B cell (primary cell): Measurements from ENCODE around the gene BNIP2. TPM values are rescaled to one million over a fixed set of nuclear protein-coding genes. Genes with fewer than 3 reads are reported as not detected.

Experiments used
- ATAC-seq: fragments of 200-7000 bp; cut with Tn5 transposase; one replicate; pipeline ENCODE4 v1.10.0; 2021; ENCODE audit warnings: low read depth, mild to moderate bottlenecking, moderate number of reproducible peaks, moderate library complexity
- CTCF ChIA-PET: fragments of 350-600 bp; sonication (Branson Sonifier 250); formaldehyde crosslinking; loops from one replicate; lab custom pipeline; 2021; ENCODE audit warnings: antibody characterized with exemption, inconsistent platforms; lab: Charles Lee
- POLR2A ChIA-PET: fragments of 350-600 bp; sonication (Branson Sonifier 250); formaldehyde crosslinking; loops from one replicate; lab custom pipeline; 2021; ENCODE audit warnings: antibody characterized with exemption; lab: Charles Lee
- DNase-seq: peaks from one replicate; pipeline ENCODE4 v3.0.0; 2013
- H2AFZ ChIP-seq: 2 replicates; pipeline ENCODE4 v1.6.1; 2012; ENCODE audit warnings: mild to moderate bottlenecking, low read depth, low read length; ENCODE audit not compliant: insufficient read depth, poor library complexity, severe bottlenecking
- H3K27ac ChIP-seq, 2 donors: 1 replicate in 1 of 2; 2 replicates in 1 of 2; pipeline ENCODE4 v1.5.1; 2012 to 2013; ENCODE audit warnings: low read length in 2 of 2, mild to moderate bottlenecking in 2 of 2, moderate library complexity in 1 of 2
- H3K27me3 ChIP-seq, 4 experiments: fragments of 200-600 bp in 1 of 4; sonication (generic) in 1 of 4; replicated peaks in 1 of 4; 1 replicate in 2 of 4; 2 replicates in 2 of 4; pipeline versions ENCODE4 v1.6.1 to v1.7.0; 2013 to 2016; ENCODE audit warnings: low read length in 3 of 4, mild to moderate bottlenecking in 2 of 4, mixed read lengths in 1 of 4, moderate library complexity in 1 of 4; ENCODE audit not compliant: insufficient read depth in 4 of 4, control insufficient read depth in 3 of 4; ENCODE audit errors: control extremely low read depth in 1 of 4
- H3K36me3 ChIP-seq, 2 experiments: replicated peaks in 1 of 2; 1 replicate in 1 of 2; 2 replicates in 1 of 2; pipeline versions ENCODE4 v1.6.1 to v1.7.1; 2013; ENCODE audit warnings: low read length in 1 of 2; ENCODE audit not compliant: insufficient read depth in 2 of 2, control insufficient read depth in 1 of 2; ENCODE audit errors: control extremely low read depth in 1 of 2, extremely low read depth in 1 of 2
- H3K4me1 ChIP-seq, 2 donors: fragments of 200-600 bp in 1 of 2; sonication (generic) in 1 of 2; 1 replicate in 1 of 2; 2 replicates in 1 of 2; pipeline versions ENCODE4 v1.5.1 to v1.6.1; 2013 to 2017; ENCODE audit warnings: low read length in 2 of 2; ENCODE audit not compliant: control insufficient read depth in 2 of 2, insufficient read depth in 2 of 2
- H3K4me2 ChIP-seq: replicated peaks from 2 replicates; pipeline ENCODE3; 2012; ENCODE audit warnings: mild to moderate bottlenecking, low read depth, low read length; ENCODE audit not compliant: poor library complexity, severe bottlenecking
- H3K4me3 ChIP-seq, 5 experiments: fragments of 200-600 bp in 1 of 5; sonication (generic) in 1 of 5; 1 replicate in 3 of 5; 2 replicates in 2 of 5; pipeline versions ENCODE4 v1.5.1 to v1.7.0; 2011 to 2016; ENCODE audit warnings: low read length in 4 of 5, mild to moderate bottlenecking in 4 of 5, low read depth in 2 of 5, control low read depth in 1 of 5, moderate library complexity in 1 of 5; ENCODE audit not compliant: insufficient read depth in 1 of 5; ENCODE audit errors: control extremely low read depth in 1 of 5, extremely low read depth in 1 of 5
- H3K79me2 ChIP-seq: fragments of 200-600 bp; sonication (generic); one replicate; pipeline ENCODE4 v1.6.0; 2016; ENCODE audit warnings: low read length; ENCODE audit not compliant: control insufficient read depth, insufficient read depth
- H3K9ac ChIP-seq: fragments of 200-600 bp; sonication (generic); 2 replicates; pipeline ENCODE4 v1.6.1; 2017; ENCODE audit warnings: mild to moderate bottlenecking, low read length, moderate library complexity
- H3K9me3 ChIP-seq, 3 donors: one replicate each; pipeline versions ENCODE4 v1.6.1 to v1.7.1; 2013; ENCODE audit warnings: low read length in 2 of 3; ENCODE audit not compliant: control insufficient read depth in 2 of 3, insufficient read depth in 1 of 3; ENCODE audit errors: control extremely low read depth in 1 of 3
- H4K20me1 ChIP-seq: 2 replicates; pipeline ENCODE4 v1.6.0; 2012; ENCODE audit warnings: mild to moderate bottlenecking, low read length; ENCODE audit not compliant: insufficient read depth, control insufficient read depth, poor library complexity, severe bottlenecking
- H3K27ac Mint-ChIP-seq: one replicate; pipeline ENCODE4 v1.8.0; 2021; ENCODE audit warnings: mixed read lengths
- H3K27me3 Mint-ChIP-seq: one replicate; pipeline ENCODE4 v1.8.0; 2021; ENCODE audit warnings: mixed read lengths
- H3K4me1 Mint-ChIP-seq: one replicate; pipeline ENCODE4 v1.8.0; 2021; ENCODE audit warnings: mixed read lengths
- H3K4me3 Mint-ChIP-seq: one replicate; pipeline ENCODE4 v1.8.0; 2021; ENCODE audit warnings: mixed read lengths
- H3K9me3 Mint-ChIP-seq: one replicate; pipeline ENCODE4 v1.8.0; 2022; ENCODE audit warnings: mixed read lengths; ENCODE audit not compliant: insufficient read depth
- EZH2 ChIP-seq: IDR thresholded peaks from 2 replicates; pipeline ENCODE4 v1.6.1; 2012; ENCODE audit warnings: borderline replicate concordance, low read depth, mild to moderate bottlenecking, moderate library complexity, low read length; ENCODE audit not compliant: insufficient read depth, poor library complexity, severe bottlenecking
- WGBS: methylation state at CpG from one replicate; pipeline ENCODE4 v1.1.5; 2013; ENCODE audit warnings: missing lambda C conversion rate; ENCODE audit not compliant: insufficient coverage; 5-methylcytosine and 5-hydroxymethylcytosine counted together
- intact Hi-C: fragments of 100-400 bp; cut with micrococcal nuclease; formaldehyde crosslinking; loops from one replicate; pipeline ENCODE4 v1.10.0; 2022
- polyA plus RNA-seq: library from polyadenylated mRNA; depleted of rRNA; stranded (reverse); fragments of >200 nt; gene quantifications from 2 replicates; pipeline ENCODE4 v1.2.3, GENCODE V29; 2012
- total RNA-seq, 2 donors: library from RNA; stranded (reverse); fragments of 120-200 nt in 1 of 2; gene quantifications; 1 replicate in 1 of 2; 2 replicates in 1 of 2; pipeline versions ENCODE4 v1.2.3 to v1.2.4, GENCODE V29; 2013 to 2022
- TF ChIP-seq, protein P1 (sequence below): fragments of 200-600 bp; IDR thresholded peaks from one replicate; pipeline ENCODE4 v1.8.0; 2022; ENCODE audit warnings: antibody characterized with exemption, mild to moderate bottlenecking

Gene BNIP2
- total and polyA plus RNA-seq, 2 donors (not counting 1 experiment from before 2014, with no cell fraction given) = 21.3 to 91.2 TPM

DNA sequence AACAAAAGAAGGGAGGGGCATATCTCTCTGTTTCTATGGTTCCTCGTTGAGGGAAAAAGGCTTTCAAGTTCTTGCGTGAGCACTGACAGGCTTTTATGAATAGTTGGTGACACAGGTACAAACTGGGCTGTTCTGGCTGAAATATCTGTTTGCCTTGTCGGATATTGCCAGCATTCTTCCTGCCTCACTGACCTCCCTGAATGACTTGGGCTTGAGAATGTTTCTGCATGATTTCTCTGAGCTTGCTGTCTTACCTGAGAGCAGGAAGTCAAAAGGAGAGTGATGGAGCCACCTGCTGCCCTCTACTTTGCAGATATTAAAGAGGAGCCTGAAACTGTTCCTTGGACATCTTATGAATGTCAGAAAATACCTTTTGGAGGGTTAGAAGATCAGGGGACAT is 72.7 kb downstream of the BNIP2 start:
- no peak overlapping the region for H3K4me3 ChIP-seq
- no peaks in the 10 kb centered on the region for H3K79me2 ChIP-seq
- WGBS = 65% methylated on average over 3 of the region's 3 CpGs
- POLR2A ChIA-PET = no interaction called here
- H3K27ac ChIP-seq = no peak overlapping the region
- peaks cover 0 to 16% (median 3%) of the 10 kb centered on the region in 4 experiments for H3K27me3 ChIP-seq
- no peaks in the 10 kb centered on the region for H3K9me3 Mint-ChIP-seq
- H3K27ac Mint-ChIP-seq = peak overlapping the region; percentile 23
- no peaks in the 10 kb centered on the region for H4K20me1 ChIP-seq
- H3K36me3 ChIP-seq = no peaks in the 10 kb centered on the region
- H3K4me1 Mint-ChIP-seq = peaks cover 17% of the 10 kb centered on the region
- CTCF ChIA-PET = interaction anchor here (1.1 to 3.1 kb wide), 4 partner anchors 9 to 87 kb away, joined by 3 to 13 read pairs (median 5); no protein-coding TSS in a partner anchor
- H3K4me3 Mint-ChIP-seq = no peak overlapping the region
- H3K9ac ChIP-seq = no peak overlapping the region
- no peak for TF ChIP-seq EZH2
- TF ChIP-seq, protein P1, sequence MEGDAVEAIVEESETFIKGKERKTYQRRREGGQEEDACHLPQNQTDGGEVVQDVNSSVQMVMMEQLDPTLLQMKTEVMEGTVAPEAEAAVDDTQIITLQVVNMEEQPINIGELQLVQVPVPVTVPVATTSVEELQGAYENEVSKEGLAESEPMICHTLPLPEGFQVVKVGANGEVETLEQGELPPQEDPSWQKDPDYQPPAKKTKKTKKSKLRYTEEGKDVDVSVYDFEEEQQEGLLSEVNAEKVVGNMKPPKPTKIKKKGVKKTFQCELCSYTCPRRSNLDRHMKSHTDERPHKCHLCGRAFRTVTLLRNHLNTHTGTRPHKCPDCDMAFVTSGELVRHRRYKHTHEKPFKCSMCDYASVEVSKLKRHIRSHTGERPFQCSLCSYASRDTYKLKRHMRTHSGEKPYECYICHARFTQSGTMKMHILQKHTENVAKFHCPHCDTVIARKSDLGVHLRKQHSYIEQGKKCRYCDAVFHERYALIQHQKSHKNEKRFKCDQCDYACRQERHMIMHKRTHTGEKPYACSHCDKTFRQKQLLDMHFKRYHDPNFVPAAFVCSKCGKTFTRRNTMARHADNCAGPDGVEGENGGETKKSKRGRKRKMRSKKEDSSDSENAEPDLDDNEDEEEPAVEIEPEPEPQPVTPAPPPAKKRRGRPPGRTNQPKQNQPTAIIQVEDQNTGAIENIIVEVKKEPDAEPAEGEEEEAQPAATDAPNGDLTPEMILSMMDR = no peak
- intact Hi-C loops = no loop called here
- H2AFZ ChIP-seq = peak overlapping the region; percentile 12
- H3K4me2 ChIP-seq = no peak overlapping the region
- DNase-seq = no peak
- ATAC-seq = no peak
- H3K27me3 Mint-ChIP-seq = peaks cover 27% of the 10 kb centered on the region
- H3K9me3 ChIP-seq = no peaks in the 10 kb centered on the region
- H3K4me1 ChIP-seq = peaks cover 11 to 14% of the 10 kb centered on the region in 2 donors

- intact Hi-C loops = loop anchor here (2.0 kb wide), 1 partner anchor 73 kb away; the partner anchor contains the start of gene BNIP2
Measured at GRCh38 chr15:59615661-59616060, 73.5 kb downstream of the BNIP2 start.

More at GRCh38 chr15:59615661-59616060, 73.5 kb downstream of the BNIP2 start:
- H3K4me1 ChIP-seq = peaks cover 11 to 14% of the 10 kb centered on the region in 2 donors
- H3K79me2 ChIP-seq = no peaks in the 10 kb centered on the region
- H2AFZ ChIP-seq = peak overlapping the region; percentile 78
- H3K9me3 ChIP-seq = no peaks in the 10 kb centered on the region
- CTCF ChIA-PET = interaction anchor here (1.0 to 3.1 kb wide), 2 partner anchors 10 to 83 kb away, joined by 3 to 13 read pairs; no protein-coding TSS in a partner anchor
- no peak overlapping the region for H3K27ac ChIP-seq
- no peaks in the 10 kb centered on the region for H4K20me1 ChIP-seq
- H3K4me3 ChIP-seq = no peak overlapping the region
- peaks cover 20% of the 10 kb centered on the region for H3K4me1 Mint-ChIP-seq
- peak overlapping the region; percentile 52 for H3K4me3 Mint-ChIP-seq
- no peak for TF ChIP-seq EZH2
- TF ChIP-seq, protein P1 = no peak
- 100% methylated on average over 1 of the region's 5 CpGs for WGBS
- no peaks in the 10 kb centered on the region for H3K36me3 ChIP-seq
- peaks cover 27% of the 10 kb centered on the region for H3K27me3 Mint-ChIP-seq
- DNase-seq (no peak), ATAC-seq (no peak)
- peaks cover 0 to 16% (median 3%) of the 10 kb centered on the region in 4 experiments for H3K27me3 ChIP-seq
- POLR2A ChIA-PET = interaction anchor here (0.7 kb wide), 1 partner anchor 1455 kb away, joined by 4 read pairs; no protein-coding TSS in a partner anchor
- H3K9ac ChIP-seq = no peak overlapping the region
- H3K4me2 ChIP-seq = no peak overlapping the region
- no peaks in the 10 kb centered on the region for H3K9me3 Mint-ChIP-seq
- H3K27ac Mint-ChIP-seq = no peak overlapping the region
